Hepatocyte (in vitro differentiated cells): Measurements from ENCODE around the gene TXNDC11.

Experiments used
- CTCF ChIP-seq: fragments of 200-600 bp; sonication (generic); IDR thresholded peaks from 2 replicates; pipeline ENCODE4 v1.5.1; 2016; ENCODE audit warnings: antibody characterized with exemption, mild to moderate bottlenecking; ENCODE audit not compliant: poor library complexity
- EZH2 ChIP-seq: fragments of 200-600 bp; sonication (generic); IDR thresholded peaks from 2 replicates; pipeline ENCODE4 v1.6.1; 2016; ENCODE audit warnings: antibody characterized with exemption, mild to moderate bottlenecking, borderline replicate concordance

- no peak for TF ChIP-seq CTCF
- no peak for TF ChIP-seq EZH2
These were observed 64.4 kb downstream of the TXNDC11 start for GRCh38 chr16:11677959-11678881.
